NCI-H2029 treated with DMSO at 0.1 percent for 48 hours (cell line): ENCODE data around the gene CAMK1D.

ENCODE experiments used
- DNase-seq: peaks from one replicate; lab custom pipeline; 2025; lab: John Stamatoyannopoulos, UW

Gene CAMK1D

GRCh38 chr10:12375076-12375504 is 25.7 kb downstream of the CAMK1D start:
- no peak for DNase-seq

- DNase-seq: no peak
Observed at GRCh38 chr10:12376211-12376610, 26.9 kb downstream of the CAMK1D start.

GRCh38 chr10:12377658-12378290 is 28.4 kb downstream of the CAMK1D start:
- DNase-seq: no peak

DNA sequence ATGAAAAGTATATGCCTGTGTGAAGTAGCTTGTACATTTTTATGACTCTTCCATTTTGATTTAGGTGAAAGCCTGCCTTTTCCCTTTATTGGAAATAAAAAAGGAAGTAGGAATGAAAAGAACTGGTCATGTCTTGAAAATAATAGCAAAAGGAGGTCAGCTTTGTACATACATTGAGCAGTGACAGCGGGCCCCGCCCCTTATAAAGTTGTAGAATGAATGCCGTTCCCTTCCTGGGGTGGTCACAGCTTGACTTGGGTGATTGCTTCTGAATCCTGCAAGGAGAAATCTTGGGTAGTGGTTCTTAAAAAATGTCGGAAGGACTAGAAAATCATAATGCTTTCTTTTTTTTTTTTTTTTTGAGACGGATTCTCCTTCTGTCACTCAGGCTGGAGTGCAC is 31.7 kb downstream of the CAMK1D start:
- no peak for DNase-seq

- no peak for DNase-seq
Observed at GRCh38 chr10:12381536-12382156, 32.3 kb downstream of the CAMK1D start.

DNA sequence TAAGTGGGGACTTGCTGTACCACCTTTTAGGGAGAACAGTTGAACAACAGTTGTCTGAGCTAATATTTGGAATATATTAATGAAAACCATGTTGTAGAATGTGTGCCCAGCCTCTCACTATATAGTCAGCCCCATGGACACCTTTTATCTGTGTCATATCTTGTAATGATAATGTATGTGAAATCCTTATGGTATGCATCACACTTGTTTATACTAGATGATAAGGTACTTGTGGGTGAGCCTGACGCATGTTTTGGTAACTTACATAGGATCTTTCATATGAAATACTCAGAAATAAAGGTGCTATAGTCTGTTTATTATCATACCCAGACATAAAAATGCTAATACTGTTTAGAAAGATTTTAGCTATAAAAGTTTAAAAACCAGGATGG is 32.8 kb downstream of the CAMK1D start:
- DNase-seq: no peak

DNA sequence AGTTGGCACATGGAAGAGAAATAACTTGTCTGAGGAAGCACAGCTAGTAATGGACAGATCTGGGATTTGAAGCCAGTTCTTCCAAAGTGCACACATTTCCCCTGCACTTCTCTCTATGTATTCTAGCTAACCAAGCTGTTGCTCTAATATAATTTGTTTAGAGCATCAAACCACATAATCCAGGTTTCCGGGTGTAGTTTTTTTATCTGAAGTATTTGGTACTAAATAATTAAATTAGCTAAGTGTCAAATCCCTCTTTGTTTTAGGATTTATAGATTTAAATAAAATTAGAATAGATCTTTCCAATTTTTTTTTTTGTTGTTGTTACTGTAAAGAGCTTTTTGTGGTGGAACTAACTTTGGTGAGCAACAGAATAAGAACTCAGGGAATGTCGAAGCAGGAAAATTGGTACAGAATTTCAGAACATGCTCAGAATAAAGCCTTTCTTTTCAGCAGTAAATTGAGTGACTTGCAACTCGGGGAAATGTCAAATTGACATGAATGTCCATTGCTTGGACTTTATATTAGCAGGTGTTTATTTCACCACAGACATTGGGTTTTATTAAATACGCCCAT is 33.7 kb downstream of the CAMK1D start:
- no peak for DNase-seq

DNA sequence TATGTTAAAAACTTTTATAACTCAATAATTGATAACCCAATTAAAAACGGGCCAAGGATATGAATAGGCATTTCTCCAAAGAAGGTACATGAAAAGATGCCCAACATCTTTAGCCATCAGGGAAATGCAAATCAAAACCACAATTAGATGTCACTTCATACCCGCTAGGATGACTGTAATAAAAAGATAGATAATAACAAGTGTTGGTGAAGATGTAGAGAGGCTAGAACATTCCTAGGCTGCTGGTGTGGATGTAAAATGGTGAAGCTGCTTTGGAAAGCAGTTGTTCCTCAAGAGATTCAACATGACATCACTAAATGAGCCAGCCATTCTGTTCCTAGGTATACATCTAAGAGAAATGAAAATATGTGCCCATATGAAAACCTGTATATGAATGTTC is 35.6 kb downstream of the CAMK1D start:
- no peak for DNase-seq

- no peak for DNase-seq
Observed at GRCh38 chr10:12387561-12388210, 38.3 kb downstream of the CAMK1D start.

- no peak for DNase-seq
Observed at GRCh38 chr10:12388671-12389070, 39.3 kb downstream of the CAMK1D start.

DNA sequence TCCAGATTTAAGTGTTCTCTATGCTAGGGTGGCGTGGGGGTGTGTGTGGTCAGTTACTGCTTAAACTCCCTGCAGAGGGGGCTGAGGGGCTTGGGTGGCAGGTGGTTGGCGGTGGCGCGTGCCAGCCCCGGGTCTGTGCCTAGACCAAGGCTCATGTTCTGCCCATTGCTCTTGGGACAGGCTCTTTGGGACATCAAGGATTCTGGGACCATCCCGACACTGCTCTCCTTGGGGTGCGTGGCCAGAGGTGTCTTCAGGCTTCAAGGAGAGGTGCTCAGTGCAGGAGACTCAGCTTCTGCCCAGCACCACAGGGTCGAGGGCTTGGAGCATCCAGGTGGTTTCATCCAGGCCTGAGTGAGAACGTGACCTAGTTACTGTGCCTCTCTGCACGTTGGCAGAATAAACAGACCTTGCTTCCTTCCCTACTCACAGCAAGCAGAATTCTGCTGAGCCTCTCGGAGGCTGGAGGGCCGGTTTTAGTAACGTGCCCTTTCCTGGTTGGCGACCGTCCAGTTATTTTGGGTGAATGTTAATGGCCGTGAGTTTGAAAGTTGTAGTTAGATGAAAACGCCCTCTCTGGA is 39.9 kb downstream of the CAMK1D start:
- peak; percentile 10 for DNase-seq

DNA sequence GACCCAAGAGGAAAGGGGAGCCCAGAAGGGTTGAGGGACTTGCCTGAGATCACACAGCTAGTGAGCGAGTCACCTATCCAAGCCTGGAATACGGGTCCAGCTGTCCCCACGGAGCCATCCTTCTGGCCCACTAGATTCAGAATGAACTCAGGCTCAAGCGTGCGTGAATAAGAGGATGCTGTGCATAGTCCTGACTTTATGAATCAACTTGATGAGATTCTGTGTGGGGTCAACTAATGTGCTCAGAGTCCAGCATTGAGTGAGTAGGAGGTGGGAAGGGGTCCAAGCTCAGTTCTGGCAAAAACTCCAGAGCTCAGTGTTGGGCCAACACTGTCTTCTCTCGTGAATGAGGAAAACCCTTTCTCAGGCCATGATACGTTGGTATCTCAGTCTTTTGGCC is 41.4 kb downstream of the CAMK1D start:
- DNase-seq: no peak

- no peak for DNase-seq
Observed at GRCh38 chr10:12391206-12391605, 41.9 kb downstream of the CAMK1D start.

- DNase-seq: no peak
Observed at GRCh38 chr10:12393831-12394230, 44.5 kb downstream of the CAMK1D start.

- no peak for DNase-seq
Observed at GRCh38 chr10:12394241-12395033, 45.1 kb downstream of the CAMK1D start.

- no peak for DNase-seq
Observed at GRCh38 chr10:12396093-12396492, 46.7 kb downstream of the CAMK1D start.

DNA sequence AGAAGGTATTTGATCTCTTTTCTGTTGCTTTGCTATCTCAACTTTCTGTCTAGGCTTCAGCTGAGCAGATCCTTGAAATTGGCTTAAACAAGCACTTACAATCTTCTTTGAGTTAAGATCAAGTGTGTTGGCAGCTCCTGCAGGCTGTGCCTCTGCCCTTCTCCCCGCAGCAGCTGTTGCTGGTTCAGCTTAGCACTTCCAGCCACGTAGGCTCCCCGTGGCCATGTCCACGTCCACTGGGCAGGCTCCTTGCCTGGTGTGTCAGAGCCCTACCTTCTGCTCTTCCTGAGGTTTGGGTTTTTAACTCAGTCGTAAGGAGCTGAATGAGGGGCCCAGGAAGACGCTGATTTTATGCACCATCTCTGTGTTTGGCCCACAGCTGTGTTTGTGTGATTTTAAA is 47.2 kb downstream of the CAMK1D start:
- DNase-seq: no peak

DNA sequence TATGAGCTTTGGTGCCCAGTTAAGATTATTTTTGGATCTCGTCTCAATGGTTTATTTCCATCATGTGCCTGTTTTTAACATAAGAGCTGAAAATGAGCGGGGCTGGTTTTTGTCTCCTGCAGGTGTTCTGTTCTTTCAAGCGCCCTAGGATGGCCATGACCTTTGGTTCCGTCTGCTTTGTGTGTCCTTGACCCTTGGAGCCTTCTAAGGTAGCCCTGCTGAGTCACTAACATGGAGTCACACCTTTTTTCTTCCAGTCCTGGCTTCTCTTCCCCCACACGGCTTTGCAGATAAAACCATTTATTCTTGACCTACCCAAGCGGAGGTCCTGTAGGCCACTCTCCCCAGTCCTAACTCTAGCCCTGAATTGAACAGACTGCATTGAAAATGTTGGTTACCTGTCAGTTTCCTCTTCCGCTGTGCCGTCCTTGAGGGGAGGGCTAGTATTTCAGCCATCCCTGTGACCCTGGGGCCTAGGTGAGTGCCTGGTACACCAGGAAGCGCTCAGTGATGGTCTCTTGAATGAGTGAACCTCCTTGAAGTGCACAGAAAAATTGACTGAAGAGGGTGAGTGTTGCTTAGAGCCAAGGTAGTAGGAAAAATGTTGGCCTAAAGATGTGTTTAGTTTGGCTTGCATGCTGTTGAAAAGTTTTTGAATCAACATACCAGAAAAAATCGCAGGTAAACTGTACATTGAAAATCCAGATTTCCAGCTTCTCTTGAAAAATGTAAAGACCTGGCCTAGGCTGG is 48.0 kb downstream of the CAMK1D start:
- no peak for DNase-seq

DNA sequence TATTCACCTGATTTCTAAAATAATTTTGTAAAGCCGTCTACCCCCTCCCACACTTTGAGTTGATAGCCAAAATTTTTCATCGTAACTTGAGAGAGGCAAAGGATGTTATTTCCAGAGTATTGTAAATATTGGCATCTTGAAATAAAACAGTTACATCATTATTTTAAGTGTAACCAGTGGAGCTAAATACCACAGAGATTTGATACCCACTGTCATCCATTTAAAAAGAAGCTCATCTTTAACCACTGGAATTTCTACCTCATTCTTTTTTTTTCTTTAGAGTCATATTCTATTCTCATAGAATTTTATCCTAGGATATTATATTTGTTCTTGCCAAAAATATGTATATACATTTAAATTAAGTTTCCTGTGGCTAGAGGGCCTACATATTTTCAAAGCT is 48.6 kb downstream of the CAMK1D start:
- no peak for DNase-seq

DNA sequence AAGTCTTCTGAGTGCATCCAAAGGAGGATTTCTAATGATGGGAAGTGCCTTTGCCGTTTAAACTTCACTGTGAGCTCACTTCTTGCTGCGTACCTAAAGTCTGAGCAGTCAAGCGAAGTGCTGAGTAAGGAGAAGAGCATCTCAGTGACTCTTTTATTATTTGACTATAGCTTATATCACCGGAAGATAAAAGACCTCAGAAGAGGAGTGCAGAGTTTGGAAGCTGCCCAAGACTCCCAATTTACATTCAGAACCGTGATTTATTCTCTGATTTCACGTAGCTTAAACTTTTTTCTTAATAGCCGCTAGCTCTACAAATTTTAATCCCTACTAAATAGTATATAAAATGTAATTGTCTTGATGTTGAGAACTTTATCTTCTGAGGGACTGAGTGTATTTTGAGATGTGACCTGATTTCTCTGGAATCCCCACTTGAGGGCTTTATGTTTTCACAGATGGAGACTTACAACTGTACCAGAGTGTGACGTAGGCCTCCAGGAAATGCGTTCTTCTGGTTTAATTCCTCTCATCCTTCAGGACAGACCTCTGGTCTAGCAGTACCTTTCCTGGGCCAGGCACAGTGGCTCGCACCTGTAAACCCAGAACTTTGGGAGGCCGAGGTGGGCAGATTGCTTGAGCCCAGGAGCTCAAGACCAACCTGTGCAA is 51.1 kb downstream of the CAMK1D start:
- no peak for DNase-seq

- DNase-seq: no peak
Observed at GRCh38 chr10:12401466-12401865, 52.1 kb downstream of the CAMK1D start.
